ENCODE results near the gene SESN2. TPM values are rescaled to one million over a fixed set of nuclear protein-coding genes. Genes with fewer than 3 reads are reported as not detected.

The SESN2 gene
- total RNA-seq, 1 experiment from 2014 or later, result 6.8 TPM

DNA sequence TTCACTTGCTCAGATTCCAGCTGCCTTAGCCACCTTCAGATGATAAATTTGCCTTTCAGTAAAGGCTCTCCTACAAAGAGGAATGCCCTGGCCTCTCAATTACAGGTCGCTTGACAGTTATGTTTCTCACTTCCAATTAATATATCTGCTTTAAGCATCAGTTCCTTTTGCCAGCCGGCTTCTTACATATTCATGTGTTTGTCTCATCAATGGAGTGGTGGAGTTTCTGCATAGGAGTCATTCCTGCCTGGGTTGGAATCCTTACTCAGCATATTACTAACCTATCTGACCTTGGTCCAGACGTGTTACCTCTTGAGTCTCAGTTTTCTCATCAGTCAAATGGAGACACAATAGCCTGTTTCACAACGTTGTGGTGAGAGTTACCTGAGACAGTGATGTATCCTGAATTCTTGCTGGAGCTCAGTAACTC lies 9.4 kb upstream of the SESN2 start:
- no peak for DNase-seq (ENCODE audit: low read depth)

DNA sequence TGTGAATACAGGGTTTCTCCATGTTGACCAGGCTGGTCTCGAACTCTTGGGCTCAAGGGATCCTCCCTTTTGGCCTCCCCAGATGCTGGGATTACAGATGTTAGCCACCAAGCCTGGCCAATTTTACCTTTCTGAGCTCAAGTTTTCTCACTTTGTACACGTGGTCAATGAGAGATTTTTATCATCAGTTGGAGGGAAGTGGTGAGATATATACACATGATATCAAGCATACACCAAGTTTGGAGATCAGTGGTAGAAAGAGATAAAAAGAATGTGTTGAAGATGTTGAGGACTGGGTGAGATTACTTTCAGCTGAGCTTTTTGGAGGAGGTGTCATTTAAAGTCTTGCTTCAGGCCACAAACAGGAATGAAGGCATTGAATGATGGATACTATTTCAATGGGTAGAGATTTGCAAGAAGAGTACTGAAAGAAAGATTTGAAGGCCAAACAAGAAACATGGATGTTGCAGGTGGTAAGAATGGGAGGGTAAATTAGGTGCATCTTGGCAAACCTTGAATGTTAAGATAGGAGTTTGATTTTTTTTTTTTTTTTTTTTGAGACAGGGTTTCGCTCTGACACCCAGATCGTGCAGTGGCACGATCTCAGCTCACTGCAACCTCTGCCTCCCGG lies 3.0 kb upstream of the SESN2 start:
- DNase-seq (ENCODE audit: low read depth), result no peak

DNA sequence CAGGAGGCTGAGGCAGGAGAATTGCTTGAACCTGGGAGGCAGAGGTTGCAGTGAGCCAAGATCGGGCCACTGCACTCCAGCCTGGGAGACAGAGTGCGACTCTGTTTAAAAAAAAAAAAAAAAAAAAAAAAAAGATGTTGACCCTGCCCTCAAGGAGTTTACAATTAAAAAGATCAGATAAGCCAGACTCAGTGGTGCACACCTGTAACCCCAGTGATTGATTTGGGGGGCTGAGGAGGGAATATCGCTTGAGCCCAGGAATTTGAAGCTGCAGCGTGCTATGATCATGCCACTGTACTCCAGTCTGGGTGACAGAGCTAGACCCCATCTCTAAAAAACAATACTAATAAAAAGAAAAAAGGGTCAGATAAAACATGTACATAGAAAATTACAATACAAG lies 1.6 kb upstream of the SESN2 start:
- DNase-seq (ENCODE audit: low read depth), result no peak

DNA sequence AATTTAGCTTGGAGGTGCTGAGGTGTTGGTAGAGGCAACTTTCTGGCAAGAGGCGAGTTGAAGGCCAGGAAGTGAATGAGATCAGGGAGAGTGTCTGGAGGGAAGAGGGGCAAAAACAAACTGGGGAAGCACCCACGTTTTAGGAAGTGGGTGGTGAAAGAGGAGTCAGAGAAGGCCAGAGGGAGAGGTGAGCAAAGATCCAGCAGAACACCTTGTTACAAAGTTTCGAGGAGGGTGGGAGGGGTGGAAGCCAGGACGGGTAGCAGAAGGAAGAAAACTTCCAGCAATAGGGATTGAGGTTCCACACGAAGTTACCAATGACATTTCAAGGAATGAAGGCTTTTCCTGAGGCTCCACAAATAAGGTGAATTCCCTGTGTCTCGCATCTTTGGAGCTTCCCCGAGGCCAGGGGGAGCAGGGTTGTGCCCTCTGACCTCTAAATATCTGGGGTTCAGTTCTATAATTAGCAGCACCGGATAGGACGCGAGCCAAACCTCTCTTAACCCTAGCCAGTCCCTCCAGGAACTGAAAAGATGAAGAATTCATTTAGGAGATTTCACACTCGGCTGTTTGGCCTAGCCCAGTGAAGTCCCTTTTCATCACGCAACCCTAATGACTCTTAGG lies 578 bp upstream of the SESN2 start:
- DNase-seq (ENCODE audit: low read depth), result no peak

DNA sequence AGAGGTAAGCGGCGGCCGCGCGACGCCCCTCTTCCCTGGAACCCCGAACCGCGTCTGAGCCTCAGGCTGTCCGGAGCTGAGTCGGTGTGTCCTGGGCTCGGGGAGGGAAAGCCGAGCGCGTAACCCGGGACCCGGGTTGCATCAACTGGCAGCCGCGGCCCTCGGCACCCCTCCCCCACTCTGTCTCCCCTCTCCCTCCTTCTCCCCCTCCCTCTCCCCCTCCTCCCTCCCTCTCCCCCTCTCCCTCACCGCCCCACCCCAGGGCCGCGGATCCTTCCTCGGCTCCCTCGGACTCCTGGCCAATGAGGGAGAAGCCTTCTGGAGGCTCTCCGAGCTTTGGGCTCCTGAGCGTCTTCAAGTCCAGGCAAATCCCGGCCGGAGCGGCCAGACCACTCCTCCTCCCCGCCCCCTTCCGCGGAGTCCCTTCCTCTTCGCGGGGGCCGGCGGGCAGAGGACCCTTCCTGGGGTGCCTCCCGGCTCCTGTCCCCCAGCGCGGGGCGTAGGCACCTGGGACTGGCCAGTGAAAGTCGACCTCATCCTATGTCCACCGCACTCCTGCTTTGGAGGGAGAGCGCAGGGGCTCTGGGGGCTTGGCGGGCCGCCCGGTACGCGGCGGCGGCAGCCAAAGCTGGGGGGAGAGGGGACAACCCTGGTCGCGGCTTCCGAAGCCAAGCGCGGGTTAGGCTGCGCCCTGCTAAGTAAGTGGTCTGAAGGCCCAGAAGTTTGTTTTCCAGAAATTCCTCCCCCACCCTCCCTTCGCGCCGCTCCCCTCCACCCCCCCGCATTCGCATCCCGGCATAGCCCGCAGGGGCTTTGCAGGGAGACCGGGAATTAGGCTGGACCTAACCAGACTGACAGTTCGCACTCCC lies 850 bp downstream of the SESN2 start:
- peak; percentile 82 for DNase-seq (ENCODE audit: low read depth)

DNA sequence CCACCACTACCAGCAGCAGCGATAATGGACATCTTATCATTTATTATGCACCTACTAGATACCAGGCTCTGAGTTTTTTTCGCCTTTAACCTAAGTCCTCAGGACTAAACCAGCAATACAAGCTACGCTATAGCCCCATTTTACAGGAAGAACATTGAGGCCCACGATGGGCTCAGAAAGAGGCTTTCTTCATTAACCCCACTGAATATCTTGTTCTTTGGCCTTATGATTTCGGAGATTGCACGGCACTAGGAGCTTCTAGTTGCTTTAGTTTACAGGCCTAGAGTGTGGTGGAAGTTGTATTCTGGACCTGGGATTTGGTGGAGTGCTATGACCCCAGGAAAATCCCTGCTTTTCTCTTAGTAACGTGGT lies 1.5 kb downstream of the SESN2 start:
- DNase-seq (ENCODE audit: low read depth), result no peak

- no peak for DNase-seq (ENCODE audit: low read depth)
Observed at GRCh38 chr1:28264897-28265296, 5.6 kb downstream of the SESN2 start.

DNA sequence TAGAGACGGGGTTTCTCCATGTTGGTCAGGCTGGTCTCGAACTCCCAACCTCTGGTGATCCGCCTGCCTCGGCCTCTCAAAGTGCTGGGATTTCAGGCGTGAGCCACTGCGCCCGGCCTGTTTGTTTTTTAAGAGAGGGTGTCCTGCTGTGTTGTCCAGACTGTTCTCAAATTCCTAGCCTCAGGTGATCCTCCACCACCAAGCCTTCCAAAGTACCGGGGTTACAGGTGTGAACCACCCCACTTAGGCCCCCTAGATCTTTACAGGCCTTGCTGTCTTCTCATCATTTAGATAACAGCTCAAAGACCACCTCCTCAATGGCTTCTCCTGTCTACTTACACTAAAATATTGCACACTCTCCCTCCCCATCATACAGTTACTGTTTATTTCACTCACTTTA lies 6.3 kb downstream of the SESN2 start:
- DNase-seq (ENCODE audit: low read depth), result no peak

DNA sequence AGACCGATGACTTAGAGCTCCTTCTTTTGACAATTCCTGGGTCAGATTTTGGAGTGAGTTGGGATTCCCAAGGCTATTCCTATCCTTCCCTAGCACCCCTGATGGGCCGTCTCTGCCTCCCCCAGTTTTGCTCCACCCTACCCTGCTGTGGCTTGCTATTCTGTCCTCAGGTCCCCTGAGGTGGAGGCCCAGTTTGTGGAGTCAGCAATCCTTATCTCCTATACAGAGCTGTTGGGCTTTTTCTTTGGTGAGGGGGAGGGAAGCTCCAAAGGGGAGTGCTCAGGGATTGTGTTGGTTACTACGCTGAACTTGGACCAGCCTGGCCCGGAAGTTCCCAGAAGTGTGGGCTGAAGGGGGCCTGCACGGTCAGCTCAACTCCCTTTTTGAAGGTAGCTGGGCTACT lies 7.6 kb downstream of the SESN2 start:
- DNase-seq (ENCODE audit: low read depth), result no peak

DNA sequence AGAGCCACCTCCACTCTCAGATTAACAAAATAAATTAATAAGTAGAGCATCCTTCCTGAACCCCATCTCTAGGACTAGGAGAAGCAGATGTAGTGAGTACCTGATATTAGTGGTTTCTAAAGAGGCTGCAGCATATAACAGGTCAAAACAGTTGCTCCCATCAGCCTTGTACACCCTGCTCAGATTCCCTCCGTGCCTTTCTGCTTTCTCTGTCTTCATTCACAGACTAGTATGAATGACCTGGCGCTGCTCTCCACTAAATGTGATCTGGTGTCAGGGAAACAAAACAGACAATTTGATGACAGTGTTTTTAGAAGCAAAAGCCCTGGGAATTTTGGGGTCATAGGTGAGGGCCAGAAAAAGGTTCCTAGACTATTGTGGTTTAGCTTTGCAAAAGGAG lies 8.3 kb downstream of the SESN2 start:
- no peak for DNase-seq (ENCODE audit: low read depth)

GRCh38 chr1:28269529-28269928 lies 10.2 kb downstream of the SESN2 start:
- DNase-seq (ENCODE audit: low read depth), result no peak

DNA sequence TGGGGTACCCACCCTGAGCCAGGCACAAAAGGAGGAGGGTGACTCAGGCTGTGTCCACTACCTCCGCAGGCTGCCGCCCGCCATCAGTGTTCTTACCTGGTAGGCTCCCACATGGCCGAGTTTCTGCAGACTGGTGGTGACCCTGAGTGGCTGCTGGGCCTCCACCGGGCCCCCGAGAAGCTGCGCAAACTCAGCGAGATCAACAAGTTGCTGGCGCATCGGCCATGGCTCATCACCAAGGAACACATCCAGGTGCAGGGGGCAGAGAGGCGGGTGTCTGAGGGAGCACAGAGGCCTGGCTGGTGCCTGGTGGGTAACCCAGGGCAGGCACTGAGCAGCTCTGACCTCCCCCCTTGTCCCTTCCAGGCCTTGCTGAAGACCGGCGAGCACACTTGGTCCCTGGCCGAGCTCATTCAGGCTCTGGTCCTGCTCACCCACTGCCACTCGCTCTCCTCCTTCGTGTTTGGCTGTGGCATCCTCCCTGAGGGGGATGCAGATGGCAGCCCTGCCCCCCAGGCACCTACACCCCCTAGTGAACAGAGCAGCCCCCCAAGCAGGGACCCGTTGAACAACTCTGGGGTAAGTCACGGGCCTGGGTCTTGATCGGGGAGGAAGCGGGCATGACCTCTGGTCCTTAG lies 13.0 kb downstream of the SESN2 start:
- no peak for DNase-seq (ENCODE audit: low read depth)

DNA sequence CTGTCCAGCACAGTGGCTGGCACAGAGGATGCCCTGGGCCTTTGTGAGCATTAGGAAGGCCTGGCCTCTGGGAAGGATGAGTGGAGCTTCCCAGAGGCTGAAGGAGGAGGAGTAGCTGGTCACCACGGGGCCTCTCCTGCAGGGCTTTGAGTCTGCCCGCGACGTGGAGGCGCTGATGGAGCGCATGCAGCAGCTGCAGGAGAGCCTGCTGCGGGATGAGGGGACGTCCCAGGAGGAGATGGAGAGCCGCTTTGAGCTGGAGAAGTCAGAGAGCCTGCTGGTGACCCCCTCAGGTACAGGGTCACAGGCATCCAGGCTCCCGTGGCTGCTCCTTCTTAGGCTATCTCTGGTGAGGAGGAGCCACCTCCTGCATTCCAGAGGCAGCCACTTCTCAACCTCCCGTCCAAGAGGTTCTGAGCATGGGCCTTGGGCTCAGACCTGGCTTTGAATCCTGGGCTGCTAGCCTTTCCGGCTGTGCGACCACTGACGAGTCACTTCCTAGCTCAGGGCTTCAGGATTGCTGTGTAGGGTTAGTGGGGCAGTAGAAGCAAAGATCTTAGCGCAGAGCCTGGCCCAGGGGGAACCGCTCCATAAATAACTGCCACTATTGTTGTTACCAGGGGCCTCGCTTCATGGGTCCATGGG lies 14.0 kb downstream of the SESN2 start:
- DNase-seq (ENCODE audit: low read depth), result peak; percentile 28

DNA sequence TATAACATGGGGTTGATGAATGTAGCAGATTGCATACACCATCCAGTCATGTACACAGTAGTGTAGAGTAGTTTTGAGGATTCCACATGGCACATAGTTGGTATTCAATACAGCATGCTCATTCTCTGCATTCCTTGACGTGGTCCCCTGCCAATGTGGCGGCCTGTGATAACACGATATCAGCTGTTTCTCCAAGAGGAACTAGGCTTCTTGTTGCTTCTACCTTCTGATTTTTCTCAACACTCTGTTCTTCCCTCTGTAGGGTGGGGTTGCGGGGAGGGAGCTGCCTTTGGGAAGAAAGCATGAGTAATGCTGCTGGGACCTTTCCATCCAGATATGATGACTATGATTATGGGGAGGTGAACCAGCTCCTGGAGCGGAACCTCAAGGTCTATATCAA lies 19.4 kb downstream of the SESN2 start:
- no peak for DNase-seq (ENCODE audit: low read depth)

GRCh38 chr1:28279721-28280120 lies 20.4 kb downstream of the SESN2 start:
- DNase-seq (ENCODE audit: low read depth), result no peak

DNA sequence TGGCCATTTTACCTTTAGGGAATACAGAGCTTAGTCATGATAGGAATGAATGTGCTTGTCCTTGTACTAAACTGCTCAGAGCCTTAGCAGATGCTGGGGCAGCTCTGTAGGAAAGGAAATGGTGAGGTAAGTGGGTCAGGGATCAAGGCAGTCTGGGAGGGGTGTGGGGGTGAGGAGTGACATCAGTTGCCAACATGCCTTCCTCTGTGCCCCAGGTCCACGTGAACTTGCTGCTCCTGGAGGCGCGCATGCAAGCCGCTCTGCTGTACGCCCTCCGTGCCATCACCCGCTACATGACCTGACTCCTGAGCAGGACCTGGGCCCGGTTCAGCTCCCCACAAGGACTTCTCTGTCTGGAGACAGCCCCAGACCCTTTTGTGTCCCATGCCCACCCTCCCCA lies 21.2 kb downstream of the SESN2 start:
- no peak for DNase-seq (ENCODE audit: low read depth)

GRCh38 chr1:28280977-28281381 lies 21.7 kb downstream of the SESN2 start:
- no peak for DNase-seq (ENCODE audit: low read depth)

DNA sequence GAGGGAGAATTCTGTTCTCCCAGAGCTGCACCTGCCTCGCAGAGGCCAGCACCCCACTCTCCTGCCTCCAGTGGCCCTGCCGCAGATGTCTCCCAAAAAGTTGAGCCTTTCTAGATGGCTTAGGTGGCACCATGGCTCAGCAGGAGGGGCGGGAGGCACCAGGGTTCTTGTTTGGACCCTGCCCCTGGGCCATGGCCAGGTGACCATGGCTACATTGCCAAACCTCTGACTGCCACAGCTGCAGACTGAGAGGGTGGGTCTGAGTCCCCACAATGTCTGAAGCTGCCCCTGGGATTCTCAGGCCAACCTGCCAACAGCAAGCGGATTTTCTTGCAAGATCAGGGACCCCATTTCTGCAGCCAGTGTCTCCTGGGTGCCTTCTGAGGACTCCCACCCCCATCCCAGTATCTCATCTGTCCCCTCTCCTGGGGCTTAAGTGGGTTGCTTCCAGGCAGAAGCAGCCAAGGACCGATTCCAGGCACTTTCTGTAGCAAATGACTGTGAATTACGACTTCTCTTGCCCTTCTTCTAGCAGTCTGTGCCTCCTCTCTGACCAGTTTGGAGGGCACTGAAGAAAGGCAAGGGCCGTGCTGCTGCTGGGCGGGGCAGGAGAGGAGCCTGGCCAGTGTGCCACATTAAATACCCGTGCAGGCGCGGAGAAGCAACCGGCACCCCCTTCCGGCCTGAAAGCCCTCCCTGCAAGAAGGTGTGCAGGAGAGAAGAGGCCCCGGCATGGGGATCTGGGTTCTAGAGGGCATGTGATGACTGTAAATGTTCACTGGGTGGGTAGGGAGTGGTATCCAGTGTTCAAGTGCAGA lies 22.5 kb downstream of the SESN2 start:
- DNase-seq (ENCODE audit: low read depth), result no peak

DNA sequence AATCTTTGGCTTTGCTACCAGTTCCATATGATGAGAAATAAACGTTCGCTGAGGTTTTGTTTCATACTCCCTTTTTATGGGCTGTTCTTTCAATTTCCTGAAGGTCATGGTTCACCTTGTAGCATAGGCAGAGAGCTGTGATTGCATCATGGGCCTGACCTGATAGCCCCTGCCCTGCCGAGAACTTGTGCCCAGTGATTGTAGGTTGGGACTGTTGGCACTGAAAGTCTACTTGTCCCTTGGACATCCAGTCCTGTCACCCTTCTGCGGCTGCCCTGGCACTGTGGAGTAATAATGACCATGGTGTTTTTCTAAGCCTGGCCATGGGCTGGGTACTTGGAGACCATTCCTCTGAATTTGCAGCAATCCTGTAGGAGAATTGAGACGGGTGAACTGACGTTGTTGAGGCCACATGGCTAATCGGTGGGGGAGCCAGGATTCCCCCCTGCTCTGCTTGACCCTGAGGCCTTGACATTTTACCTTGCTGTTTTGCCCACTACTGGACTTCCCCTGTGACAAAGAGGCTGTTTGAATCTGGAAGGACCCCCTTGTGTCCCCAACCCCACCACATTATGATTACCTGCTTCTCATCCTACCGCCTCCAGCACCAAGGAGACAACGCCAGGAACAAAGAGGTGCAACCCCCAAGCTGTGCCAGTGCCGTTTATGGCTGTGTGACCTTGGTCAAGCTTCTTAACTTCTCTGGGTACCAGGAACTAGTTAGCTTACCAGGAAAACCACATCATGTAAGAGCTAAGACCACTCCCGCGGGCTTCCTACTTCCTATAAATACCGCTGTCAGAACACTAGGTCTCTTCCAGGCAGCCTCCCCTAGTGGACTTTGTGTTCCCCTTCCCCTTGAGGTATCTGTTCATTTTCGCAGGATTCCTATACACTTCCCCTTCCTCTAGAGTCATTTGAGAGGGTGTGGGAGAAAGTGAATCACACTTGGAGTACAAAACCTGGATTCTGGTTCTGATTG lies 23.4 kb downstream of the SESN2 start:
- no peak for DNase-seq (ENCODE audit: low read depth)

DNA sequence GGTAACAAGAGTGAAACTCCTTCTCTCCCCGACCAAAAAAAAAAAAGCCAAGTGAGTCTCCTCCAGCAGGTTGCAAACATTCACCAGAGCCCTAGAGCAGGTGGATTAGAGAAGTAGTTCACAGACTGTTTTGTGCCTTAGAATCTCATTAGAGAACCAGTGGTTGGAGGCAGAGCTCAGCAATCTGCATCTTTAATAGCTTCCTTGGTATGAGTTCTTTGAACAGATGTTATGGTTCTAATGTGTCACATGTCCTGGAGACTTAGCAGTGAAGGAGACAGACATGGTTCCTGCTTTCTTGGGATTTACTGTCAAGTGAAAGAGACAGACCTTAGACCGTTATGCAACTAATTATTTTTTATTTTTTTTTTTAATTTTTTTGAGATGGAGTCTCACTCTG lies 26.8 kb downstream of the SESN2 start:
- no peak for DNase-seq (ENCODE audit: low read depth)
